GM12872 (cell line): ENCODE measurements around the gene C9orf50.

ENCODE experiments used
- CTCF ChIP-seq: IDR thresholded peaks from 3 replicates; pipeline ENCODE4 v1.5.1; 2011; ENCODE audit warnings: low read depth, mild to moderate bottlenecking, low read length, moderate library complexity; ENCODE audit not compliant: insufficient read depth

The C9orf50 gene

GRCh38 chr9:129633848-129634247 is 12.9 kb upstream of the C9orf50 start:
- TF ChIP-seq CTCF = no peak

GRCh38 chr9:129633207-129633606 is 12.3 kb upstream of the C9orf50 start:
- no peak for TF ChIP-seq CTCF

- no peak for TF ChIP-seq CTCF
Measured at GRCh38 chr9:129632460-129632859, 11.6 kb upstream of the C9orf50 start.

- TF ChIP-seq CTCF = no peak
Measured at GRCh38 chr9:129631674-129632129, 10.8 kb upstream of the C9orf50 start.

- TF ChIP-seq CTCF = no peak
Measured at GRCh38 chr9:129630967-129631673, 10.2 kb upstream of the C9orf50 start.

- no peak for TF ChIP-seq CTCF
Measured at GRCh38 chr9:129629251-129629820, 8.4 kb upstream of the C9orf50 start.

GRCh38 chr9:129628709-129629108 is 7.8 kb upstream of the C9orf50 start:
- TF ChIP-seq CTCF = no peak
